Choroid plexus epithelial cell (primary cell): ENCODE results near the gene SEMA4A.
A peak's percentile ranks its signal among the peaks of the same experiment; 100 is the strongest.

ENCODE experiments used
- DNase-seq: peaks from one replicate; pipeline ENCODE4 v3.0.0-alpha.2; 2010; ENCODE audit warnings: low read depth
- H3K4me3 ChIP-seq: 2 replicates; pipeline ENCODE4 v1.5.1; 2011; ENCODE audit warnings: low read depth, mild to moderate bottlenecking, control low read depth, low read length, moderate library complexity
- TF ChIP-seq, protein P1 (sequence below): conservative IDR thresholded peaks from 2 replicates; pipeline ENCODE4 v1.5.1; 2011; ENCODE audit warnings: low read depth, mild to moderate bottlenecking, control low read depth, inconsistent platforms, low read length, moderate library complexity

The SEMA4A gene

DNA sequence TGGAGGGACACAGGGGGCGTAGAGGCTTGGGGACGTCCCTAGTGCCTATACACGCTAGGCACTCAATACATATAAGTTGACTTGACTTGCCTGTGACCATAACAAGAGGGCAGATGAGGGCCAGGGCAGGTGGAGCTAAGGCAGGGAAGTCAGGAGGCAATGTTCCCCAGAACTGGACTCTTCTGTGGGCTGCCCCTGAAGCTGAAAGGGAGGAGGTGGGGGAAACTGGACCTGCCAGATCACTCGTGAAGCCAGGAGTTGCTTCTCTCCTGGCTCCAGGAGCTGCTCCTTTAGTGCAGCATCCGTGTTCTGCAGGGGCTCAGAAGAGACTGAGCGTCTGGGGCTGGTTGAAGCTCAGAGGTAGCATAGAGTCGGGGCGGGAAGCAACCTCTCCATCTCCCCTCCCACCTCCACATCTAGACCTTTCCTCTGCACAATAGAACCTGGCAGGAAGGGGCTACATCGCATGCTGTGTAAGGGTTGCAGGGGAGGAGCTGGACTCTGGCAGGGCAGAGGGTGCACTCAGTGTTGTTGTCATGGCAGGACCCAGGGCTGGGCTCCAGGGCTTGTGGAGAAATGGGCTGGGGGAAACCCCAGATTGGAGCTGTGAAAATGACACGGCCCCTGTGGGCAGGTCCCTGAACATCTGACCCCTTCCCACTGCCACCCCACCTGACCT is 2.9 kb upstream of the SEMA4A start:
- H3K4me3 ChIP-seq = no peak overlapping the region
- no peak for DNase-seq
- TF ChIP-seq, protein P1, sequence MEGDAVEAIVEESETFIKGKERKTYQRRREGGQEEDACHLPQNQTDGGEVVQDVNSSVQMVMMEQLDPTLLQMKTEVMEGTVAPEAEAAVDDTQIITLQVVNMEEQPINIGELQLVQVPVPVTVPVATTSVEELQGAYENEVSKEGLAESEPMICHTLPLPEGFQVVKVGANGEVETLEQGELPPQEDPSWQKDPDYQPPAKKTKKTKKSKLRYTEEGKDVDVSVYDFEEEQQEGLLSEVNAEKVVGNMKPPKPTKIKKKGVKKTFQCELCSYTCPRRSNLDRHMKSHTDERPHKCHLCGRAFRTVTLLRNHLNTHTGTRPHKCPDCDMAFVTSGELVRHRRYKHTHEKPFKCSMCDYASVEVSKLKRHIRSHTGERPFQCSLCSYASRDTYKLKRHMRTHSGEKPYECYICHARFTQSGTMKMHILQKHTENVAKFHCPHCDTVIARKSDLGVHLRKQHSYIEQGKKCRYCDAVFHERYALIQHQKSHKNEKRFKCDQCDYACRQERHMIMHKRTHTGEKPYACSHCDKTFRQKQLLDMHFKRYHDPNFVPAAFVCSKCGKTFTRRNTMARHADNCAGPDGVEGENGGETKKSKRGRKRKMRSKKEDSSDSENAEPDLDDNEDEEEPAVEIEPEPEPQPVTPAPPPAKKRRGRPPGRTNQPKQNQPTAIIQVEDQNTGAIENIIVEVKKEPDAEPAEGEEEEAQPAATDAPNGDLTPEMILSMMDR = no peak

DNA sequence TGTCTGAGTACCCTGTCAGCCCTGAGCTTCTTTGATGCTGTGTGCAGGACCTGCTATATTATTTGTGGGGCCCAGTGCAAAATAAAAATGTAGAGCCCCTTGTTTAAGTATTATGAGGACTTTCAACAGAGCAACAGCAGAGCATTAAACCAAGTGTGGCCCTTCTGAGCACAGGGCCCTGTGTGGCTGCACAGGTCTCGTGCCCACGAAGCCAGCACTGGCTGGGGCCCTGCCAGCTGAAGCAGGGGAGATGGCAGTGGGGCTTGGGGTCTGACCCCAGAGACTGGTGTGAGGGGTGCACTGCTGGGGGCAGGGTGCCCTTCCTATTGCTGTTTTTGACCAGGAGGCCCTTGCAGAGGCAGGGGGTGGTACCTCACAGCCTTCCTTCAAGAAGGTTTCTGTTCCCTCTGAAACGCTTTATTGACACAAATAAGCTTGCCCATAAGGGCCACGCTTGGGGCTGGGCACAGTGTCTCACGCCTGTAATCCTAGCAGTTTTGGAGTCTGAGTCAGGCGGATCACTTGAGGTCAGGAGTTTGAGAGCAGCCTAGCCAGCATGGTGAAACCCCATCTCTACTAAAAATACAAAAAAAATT is 2.2 kb upstream of the SEMA4A start:
- H3K4me3 ChIP-seq = no peak overlapping the region
- TF ChIP-seq, protein P1 = no peak
- DNase-seq = peak; percentile 39

DNA sequence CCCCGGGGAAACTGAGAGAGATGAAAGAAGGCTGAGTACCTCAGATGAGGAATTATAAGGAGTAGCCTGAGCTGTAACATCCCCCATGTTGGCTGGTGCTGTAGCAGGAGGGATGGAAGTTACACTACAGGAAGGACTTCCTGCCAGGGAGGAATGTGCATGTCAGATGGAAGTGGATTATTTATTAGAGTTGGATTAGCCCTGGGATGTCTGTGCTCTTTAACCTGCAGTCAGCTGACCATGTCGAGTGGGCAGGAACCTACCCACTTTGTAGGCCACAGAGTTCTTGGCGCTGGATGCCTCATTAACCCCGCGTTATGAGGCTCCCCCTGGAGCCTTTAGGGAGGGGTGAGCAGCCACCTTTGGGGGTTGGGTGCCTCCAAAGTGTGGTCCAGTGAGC is 757 bp upstream of the SEMA4A start:
- TF ChIP-seq, protein P1 = no peak
- H3K4me3 ChIP-seq = no peak overlapping the region
- no peak for DNase-seq

DNA sequence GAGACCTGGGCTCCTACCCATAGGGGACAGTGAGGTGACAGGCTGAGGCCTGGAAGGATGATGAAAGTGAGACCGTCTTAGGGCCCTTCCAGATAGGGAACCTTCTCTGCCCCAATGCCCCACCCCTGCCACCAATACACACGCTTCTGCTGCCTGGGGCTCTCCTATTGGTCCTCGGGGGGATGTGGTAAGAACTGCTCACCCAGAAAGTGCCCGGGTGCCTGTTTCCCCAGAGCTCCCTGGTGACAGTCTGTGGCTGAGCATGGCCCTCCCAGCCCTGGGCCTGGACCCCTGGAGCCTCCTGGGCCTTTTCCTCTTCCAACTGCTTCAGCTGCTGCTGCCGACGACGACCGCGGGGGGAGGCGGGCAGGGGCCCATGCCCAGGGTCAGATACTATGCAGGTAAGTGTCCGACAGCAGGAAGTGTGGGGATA is 948 bp downstream of the SEMA4A start:
- DNase-seq = no peak
- TF ChIP-seq, protein P1 = no peak
- no peak overlapping the region for H3K4me3 ChIP-seq

DNA sequence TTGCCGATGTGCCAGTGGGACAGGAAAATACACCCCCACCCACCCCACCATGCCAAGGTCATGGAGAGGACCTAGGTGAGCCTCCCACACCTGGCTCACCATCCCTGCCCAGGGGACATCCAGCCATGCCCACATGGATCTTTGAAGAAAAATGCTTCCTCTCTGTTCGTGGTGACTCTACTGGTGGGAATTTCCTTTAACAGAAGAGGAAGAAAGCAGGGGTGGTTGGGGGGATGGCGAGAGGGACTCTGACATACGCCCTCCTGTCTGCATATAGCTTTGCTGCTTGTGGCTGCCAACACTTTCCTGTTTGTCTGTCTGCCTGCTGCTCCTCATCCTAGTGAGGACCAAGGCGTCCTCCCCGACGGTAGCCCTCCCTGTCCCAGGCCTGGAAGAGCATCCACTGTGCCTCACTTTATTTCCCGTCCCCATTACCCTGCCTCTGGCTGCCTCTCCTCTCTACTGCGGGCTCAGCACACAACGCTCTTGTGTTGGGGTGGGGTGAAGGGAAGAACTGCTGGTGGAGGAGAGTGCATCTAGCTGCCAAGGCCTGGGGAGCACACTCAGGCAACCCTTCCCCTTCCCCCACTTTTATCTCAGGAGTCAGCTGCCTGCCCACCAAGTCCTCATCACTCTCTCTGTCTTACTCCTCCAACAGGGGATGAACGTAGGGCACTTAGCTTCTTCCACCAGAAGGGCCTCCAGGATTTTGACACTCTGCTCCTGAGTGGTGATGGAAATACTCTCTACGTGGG is 2.5 kb downstream of the SEMA4A start:
- no peak for DNase-seq
- TF ChIP-seq, protein P1 = no peak

DNA sequence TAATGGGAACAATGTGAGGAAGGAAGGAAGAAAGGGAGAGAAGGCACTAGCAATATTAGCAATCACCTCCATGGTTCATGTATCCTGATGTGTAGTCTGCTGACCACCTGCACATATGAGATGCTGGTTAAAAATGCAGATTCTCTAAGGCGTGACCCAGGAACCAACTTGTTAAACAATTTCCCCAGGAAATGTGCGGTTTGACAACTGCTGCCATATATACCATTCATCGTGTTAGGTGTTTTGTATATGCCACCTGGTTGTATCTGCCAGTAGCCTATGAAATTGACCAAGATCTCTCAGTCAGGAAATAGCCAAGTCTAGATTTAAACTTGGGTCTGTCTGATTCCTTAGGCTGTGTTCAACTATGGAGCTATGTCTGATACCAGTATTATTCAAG is 4.1 kb downstream of the SEMA4A start:
- no peak for DNase-seq
- TF ChIP-seq, protein P1 = no peak
- H3K4me3 ChIP-seq = no peak overlapping the region

More for the DNA sequence above, 2.5 kb downstream of the SEMA4A start:
- H3K4me3 ChIP-seq = no peak overlapping the region
